ENCODE measurements around the gene UBE2L6.

The UBE2L6 gene

GRCh38 chr11:57567515-57568329 is at the start of gene UBE2L6:
Gene UBE2L6, minus strand, starts transcription at chr11:57567672. Its CDS starts 61 bp downstream, at chr11:57567611.
- DNase-seq = no peak

- no peak for DNase-seq
Observed at GRCh38 chr11:57616595-57616994, 49.1 kb upstream of the UBE2L6 start.

GRCh38 chr11:57615308-57615707 is 47.8 kb upstream of the UBE2L6 start:
- DNase-seq = no peak

- no peak for DNase-seq
Observed at GRCh38 chr11:57614234-57614772, 46.8 kb upstream of the UBE2L6 start.

GRCh38 chr11:57610170-57610569 is 42.7 kb upstream of the UBE2L6 start:
- no peak for DNase-seq

GRCh38 chr11:57605028-57605420 is 37.6 kb upstream of the UBE2L6 start:
- DNase-seq = no peak

- no peak for DNase-seq
Observed at GRCh38 chr11:57604296-57605027, 37.0 kb upstream of the UBE2L6 start.

GRCh38 chr11:57601297-57601696 is 33.8 kb upstream of the UBE2L6 start:
- no peak for DNase-seq

- no peak for DNase-seq
Observed at GRCh38 chr11:57599381-57599780, 31.9 kb upstream of the UBE2L6 start.

GRCh38 chr11:57598831-57599155 is 31.3 kb upstream of the UBE2L6 start:
- DNase-seq = no peak

- no peak for DNase-seq
Observed at GRCh38 chr11:57597916-57598830, 30.7 kb upstream of the UBE2L6 start.

- DNase-seq = no peak
Observed at GRCh38 chr11:57597461-57597915, 30.0 kb upstream of the UBE2L6 start, which contains the start of gene SERPING1. Gene SERPING1, plus strand, starts transcription at chr11:57597685. Its CDS starts 586 bp downstream, at chr11:57598271.

GRCh38 chr11:57596266-57596885 is 28.9 kb upstream of the UBE2L6 start:
- DNase-seq = no peak

- DNase-seq = no peak
Observed at GRCh38 chr11:57588046-57588710, 20.7 kb upstream of the UBE2L6 start.

- DNase-seq = no peak
Observed at GRCh38 chr11:57586711-57587245, 19.3 kb upstream of the UBE2L6 start.

GRCh38 chr11:57585301-57585700 is 17.8 kb upstream of the UBE2L6 start:
- DNase-seq = no peak

GRCh38 chr11:57584341-57584740 is 16.9 kb upstream of the UBE2L6 start:
- no peak for DNase-seq

- DNase-seq = no peak
Observed at GRCh38 chr11:57574061-57574460, 6.6 kb upstream of the UBE2L6 start.

GRCh38 chr11:57571606-57572005 is 4.1 kb upstream of the UBE2L6 start:
- DNase-seq = no peak

GRCh38 chr11:57568330-57568766 is 876 bp upstream of the UBE2L6 start:
- no peak for DNase-seq

- no peak for DNase-seq
Observed at GRCh38 chr11:57566905-57567514, 462 bp downstream of the UBE2L6 start.

All from NCI-H1436 treated with DMSO at 0.1 percent for 48 hours (cell line).